Ovary (tissue), 9 donors: Measurements from ENCODE around the gene NRAP. TPM values are rescaled to one million over a fixed set of nuclear protein-coding genes. Genes with fewer than 3 reads are reported as not detected.

Experiments
- DNase-seq, 5 donors: peaks; one replicate each; pipeline ENCODE4 v3.0.0-alpha.2; 2019 to 2020
- H3K27ac ChIP-seq, 2 donors: fragments of 200-600 bp; one replicate each; pipeline versions ENCODE4 v1.5.1 to v1.8.0; 2019 to 2022
- H3K27me3 ChIP-seq: fragments of 200-600 bp; one replicate; pipeline ENCODE4 v1.8.0; 2022
- H3K36me3 ChIP-seq: fragments of 200-600 bp; sonication (generic); one replicate; pipeline ENCODE4 v1.5.1; 2019
- H3K4me1 ChIP-seq: one replicate; pipeline ENCODE4 v1.8.1; 2013; ENCODE audit warnings: mild to moderate bottlenecking, moderate library complexity; ENCODE audit not compliant: insufficient read depth
- H3K4me3 ChIP-seq: fragments of 200-600 bp; sonication (generic); one replicate; pipeline ENCODE4 v1.5.1; 2017
- H3K9me3 ChIP-seq, 2 donors: fragments of 200-600 bp in 1 of 2; sonication (generic) in 1 of 2; one replicate each; pipeline versions ENCODE4 v1.5.1 to v1.8.1; 2013 to 2019; ENCODE audit warnings: mild to moderate bottlenecking in 1 of 2, moderate library complexity in 1 of 2
- CTCF ChIP-seq, 3 donors: fragments of 450-650 bp in 2 of 3; fragments of 200-600 bp in 1 of 3; IDR thresholded peaks; one replicate each; pipeline versions ENCODE4 v1.5.1 to v1.8.0; 2016 to 2022; ENCODE audit warnings: antibody characterized with exemption in 3 of 3, mild to moderate bottlenecking in 1 of 3
- EP300 ChIP-seq: sonication (generic); formaldehyde crosslinking; IDR thresholded peaks from one replicate; pipeline ENCODE4 v1.6.1; 2017; ENCODE audit warnings: antibody characterized with exemption
- POLR2A ChIP-seq: fragments of 450-650 bp; IDR thresholded peaks from one replicate; pipeline ENCODE4 v1.6.1; 2017; ENCODE audit warnings: antibody characterized with exemption, mild to moderate bottlenecking, moderate library complexity
- WGBS, 3 donors: extraction: QIAGEN DNeasy Blood & Tissue Kit in 1 of 3; methylation state at CpG; one replicate each; pipeline versions ENCODE4 v1.1.5 to v1.1.7; 2013 to 2017; 5-methylcytosine and 5-hydroxymethylcytosine counted together
- intact Hi-C, 4 donors: fragments of 100-400 bp; cut with DNase I; formaldehyde crosslinking; loops; one replicate each; pipeline versions ENCODE4 v1.11.0 to v1.15.1; 2022 to 2023
- polyA plus RNA-seq, 2 donors: library from polyadenylated mRNA; stranded (reverse); fragments of 200-250 nt in 1 of 2; fragments of 350-450 nt in 1 of 2; fragmentation: Illumina TruSeq in 1 of 2; extraction: RNeasy Lipid Tissue Mini Kit (QIAGEN cat#74804) in 1 of 2; gene quantifications; one replicate each; pipeline ENCODE4 v1.2.3, GENCODE V29; 2013 to 2014
- total RNA-seq, 7 donors: library from RNA; depleted of rRNA in 2 of 7; stranded (reverse); fragments of >200 nt in 2 of 7; fragmentation: NEBNext Ultra II Directional in 3 of 7; extraction: Animal tissue kit (Norgen Biotek cat#: 25700) in 3 of 7; gene quantifications; one replicate each; pipeline versions ENCODE4 v1.1.0 to v1.2.4, GENCODE V29; 2016 to 2023
- donor health status: DM: no; HTN: no; CAD: no; lungs with moderate emphysema.
- donor health status: DM: no; HTN: no; CAD: no.
- donor health status: Bipolar disorder and iron deficiency.
- donor health status: DM: yes; HTN: yes; CAD: no.
- donor health status: DM: no; HTN: no; CAD: no.
- donor health status: DM: yes; HTN: yes; CAD: no.

The NRAP gene
- total and polyA plus RNA-seq, 9 donors, result 0.02 to 0.25 (median 0.11) TPM; not detected in 2

- 85 to 89% (median 87%) methylated on average over 3 of the region's 3 CpGs for WGBS, 3 donors
- H3K9me3 ChIP-seq, result no peaks in the 10 kb centered on the region
- DNase-seq, result no peak
- no peak overlapping the region for H3K4me3 ChIP-seq
- no peaks in the 10 kb centered on the region for H3K36me3 ChIP-seq
- no peak overlapping the region for H3K27ac ChIP-seq
- intact Hi-C loops, result no loop called here
- no peaks in the 10 kb centered on the region for H3K27me3 ChIP-seq
- TF ChIP-seq POLR2A (no peak), EP300 (no peak), CTCF (IDR thresholded peaks at IDR 0.05) (no peak)
- peaks cover 2% of the 10 kb centered on the region for H3K4me1 ChIP-seq
Measured at GRCh38 chr10:113712024-113712423, 48.2 kb upstream of the NRAP start.

- Histone ChIP-seq H3K4me1 (peaks cover 2% of the 10 kb centered on the region), H3K27me3 (no peaks in the 10 kb centered on the region), H3K36me3 (no peaks in the 10 kb centered on the region), H3K4me3 (no peak overlapping the region), H3K9me3 (no peaks in the 10 kb centered on the region), H3K27ac (no peak overlapping the region)
- no peak for DNase-seq
- TF ChIP-seq POLR2A, result no peak
- WGBS, 3 donors, result 45 to 49% (median 45%) methylated on average over 2 of the region's 2 CpGs
- intact Hi-C loops, result no loop called here
Measured at GRCh38 chr10:113711142-113711541, 47.3 kb upstream of the NRAP start.

- TF ChIP-seq POLR2A (no peak), EP300 (no peak), CTCF (IDR thresholded peaks at IDR 0.05) (no peak)
- no peaks in the 10 kb centered on the region for H3K36me3 ChIP-seq
- no peak for DNase-seq
- no peak overlapping the region for H3K4me3 ChIP-seq
- intact Hi-C loops, result loop anchor here in 1 of 4 donors (10.0 kb wide), 1 partner anchor 395 kb away; no protein-coding TSS in a partner anchor
- no peaks in the 10 kb centered on the region for H3K9me3 ChIP-seq
- peaks cover 6% of the 10 kb centered on the region for H3K4me1 ChIP-seq
- H3K27me3 ChIP-seq, result no peaks in the 10 kb centered on the region
- no peak overlapping the region for H3K27ac ChIP-seq
- 66 to 71% (median 69%) methylated on average over 8 of the region's 8 CpGs for WGBS, 3 donors
Measured at GRCh38 chr10:113709221-113709838, 45.5 kb upstream of the NRAP start.

- no peaks in the 10 kb centered on the region for H3K36me3 ChIP-seq
- intact Hi-C loops, result loop anchor here in 1 of 4 donors (10.0 kb wide), 1 partner anchor 396 kb away; no protein-coding TSS in a partner anchor
- 85 to 92% (median 89%) methylated on average over 6 of the region's 6 CpGs for WGBS, 3 donors
- H3K27ac ChIP-seq, result no peak overlapping the region
- H3K4me1 ChIP-seq, result peaks cover 6% of the 10 kb centered on the region
- H3K27me3 ChIP-seq, result no peaks in the 10 kb centered on the region
- no peak overlapping the region for H3K4me3 ChIP-seq
- no peaks in the 10 kb centered on the region for H3K9me3 ChIP-seq
- no peak for DNase-seq
- no peak for TF ChIP-seq CTCF (IDR thresholded peaks at IDR 0.05)
- no peak for TF ChIP-seq POLR2A
- TF ChIP-seq EP300, result no peak
Measured at GRCh38 chr10:113708640-113709039, 44.8 kb upstream of the NRAP start.

GRCh38 chr10:113706623-113707022 lies 42.8 kb upstream of the NRAP start:
- no peaks in the 10 kb centered on the region for H3K36me3 ChIP-seq
- H3K4me3 ChIP-seq, result no peak overlapping the region
- H3K4me1 ChIP-seq, result peaks cover 6% of the 10 kb centered on the region
- intact Hi-C loops, result loop anchor here in 1 of 4 donors (10.0 kb wide), 1 partner anchor 398 kb away; no protein-coding TSS in a partner anchor
- H3K27ac ChIP-seq, result no peak overlapping the region
- WGBS, 3 donors, result 75 to 79% (median 78%) methylated on average over 5 of the region's 5 CpGs
- H3K9me3 ChIP-seq, result no peaks in the 10 kb centered on the region
- no peaks in the 10 kb centered on the region for H3K27me3 ChIP-seq
- DNase-seq, result no peak
- TF ChIP-seq CTCF (IDR thresholded peaks at IDR 0.05) (no peak), EP300 (no peak), POLR2A (no peak)
